HS-27A (cell line): ENCODE data around the gene ARHGEF10L.

Experiments used
- DNase-seq: peaks from one replicate; pipeline ENCODE4 v3.0.0-alpha.2; 2012; ENCODE audit warnings: low read depth, missing footprints

Gene ARHGEF10L

DNA sequence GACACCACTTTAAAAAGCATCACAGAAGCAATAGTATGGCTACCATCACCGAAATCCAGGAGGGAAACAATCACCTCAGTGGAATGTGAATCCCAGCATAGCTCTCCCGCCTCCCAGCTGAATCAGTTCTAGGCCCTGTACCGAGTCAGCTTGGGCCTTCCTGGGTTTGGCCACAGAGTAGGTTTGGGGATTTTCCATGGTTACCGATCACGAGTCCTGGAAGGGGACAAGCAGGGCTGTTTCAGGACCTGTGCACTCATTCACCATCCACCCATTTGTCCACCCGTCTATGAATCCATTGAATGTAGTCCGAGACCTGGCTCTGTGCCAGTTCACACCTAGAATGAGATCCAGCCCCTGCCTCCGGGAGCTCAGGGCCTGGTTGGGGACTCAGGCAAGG, 94.2 kb downstream of the ARHGEF10L start:
- peak; percentile 79 for DNase-seq

DNA sequence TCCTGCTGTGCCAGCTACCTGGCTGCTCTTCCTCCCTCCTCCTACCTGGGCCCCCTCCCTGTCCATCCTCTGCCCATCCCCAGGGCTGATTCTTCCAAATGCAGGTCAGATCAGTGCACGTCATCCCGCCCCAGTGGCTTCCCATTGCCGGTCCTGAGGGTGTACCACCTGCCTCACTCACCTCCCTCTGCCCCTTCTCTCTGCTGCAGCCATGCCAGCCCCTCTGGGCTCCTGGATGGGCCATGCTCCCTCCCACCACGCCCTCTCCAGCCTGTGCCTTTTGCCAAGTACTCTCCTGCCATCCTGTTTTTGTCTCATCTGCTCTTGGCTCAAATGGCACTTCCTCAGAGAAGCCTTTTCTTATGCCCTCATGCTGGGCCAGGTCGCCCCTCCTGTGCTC, 95.8 kb downstream of the ARHGEF10L start:
- DNase-seq: no peak

DNA sequence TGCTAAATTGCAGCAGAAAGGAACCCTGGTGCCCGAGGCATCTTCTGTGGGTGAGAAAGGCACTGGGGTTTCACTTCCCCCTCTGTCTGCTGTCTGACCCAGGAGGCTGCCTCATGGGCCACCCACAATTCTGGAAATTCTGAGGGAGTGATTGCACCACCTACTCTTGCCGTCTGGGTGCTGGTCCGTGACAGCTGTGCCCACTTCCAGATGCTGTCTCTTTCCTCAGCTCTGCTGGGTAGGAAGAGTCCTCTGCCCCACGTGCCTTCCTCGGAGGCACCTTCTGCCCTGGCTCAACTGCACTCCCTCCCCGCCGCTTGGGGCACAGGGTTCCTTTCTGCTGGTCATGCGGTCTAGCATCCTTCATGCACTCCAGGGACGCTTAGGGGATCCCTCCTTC, 96.3 kb downstream of the ARHGEF10L start:
- no peak for DNase-seq

DNA sequence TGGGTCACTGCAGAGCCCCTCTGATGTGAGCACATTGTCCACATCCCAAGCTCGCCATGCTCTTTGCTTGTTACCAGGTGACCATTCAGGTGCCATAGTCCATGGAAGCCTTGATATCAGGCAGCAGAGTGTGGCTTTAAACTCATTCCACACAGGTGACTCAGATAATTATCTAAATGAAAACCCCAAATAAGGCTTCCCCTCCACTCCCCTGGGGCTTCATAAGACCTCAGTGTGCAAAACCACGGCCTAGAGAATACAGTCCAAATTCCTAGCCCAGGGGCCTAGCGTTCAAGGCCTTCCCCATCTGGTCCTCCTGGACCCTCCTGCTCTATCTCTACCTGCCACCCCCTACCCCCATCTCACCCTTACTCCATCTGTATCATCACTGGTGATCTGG, 97.1 kb downstream of the ARHGEF10L start:
- DNase-seq: no peak

DNA sequence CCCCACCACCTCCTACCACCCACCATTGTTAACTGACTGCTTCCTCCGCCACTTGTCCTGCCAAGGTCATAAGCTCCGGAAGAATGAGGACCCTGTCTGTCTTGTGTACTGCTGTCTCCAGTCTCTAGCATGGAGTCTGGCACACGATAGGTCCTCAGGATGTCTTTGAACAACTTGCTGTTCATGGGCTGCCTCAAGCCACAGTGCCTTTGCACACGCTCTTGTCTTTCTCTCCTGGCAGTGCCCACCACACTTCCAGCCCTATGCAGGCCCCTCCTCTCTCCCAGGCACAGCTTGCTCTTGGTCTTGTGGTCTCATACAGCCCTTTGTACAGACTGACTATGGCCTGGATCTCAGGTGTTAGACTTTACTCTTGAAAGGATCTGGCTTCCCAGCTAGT, 97.6 kb downstream of the ARHGEF10L start:
- no peak for DNase-seq

DNA sequence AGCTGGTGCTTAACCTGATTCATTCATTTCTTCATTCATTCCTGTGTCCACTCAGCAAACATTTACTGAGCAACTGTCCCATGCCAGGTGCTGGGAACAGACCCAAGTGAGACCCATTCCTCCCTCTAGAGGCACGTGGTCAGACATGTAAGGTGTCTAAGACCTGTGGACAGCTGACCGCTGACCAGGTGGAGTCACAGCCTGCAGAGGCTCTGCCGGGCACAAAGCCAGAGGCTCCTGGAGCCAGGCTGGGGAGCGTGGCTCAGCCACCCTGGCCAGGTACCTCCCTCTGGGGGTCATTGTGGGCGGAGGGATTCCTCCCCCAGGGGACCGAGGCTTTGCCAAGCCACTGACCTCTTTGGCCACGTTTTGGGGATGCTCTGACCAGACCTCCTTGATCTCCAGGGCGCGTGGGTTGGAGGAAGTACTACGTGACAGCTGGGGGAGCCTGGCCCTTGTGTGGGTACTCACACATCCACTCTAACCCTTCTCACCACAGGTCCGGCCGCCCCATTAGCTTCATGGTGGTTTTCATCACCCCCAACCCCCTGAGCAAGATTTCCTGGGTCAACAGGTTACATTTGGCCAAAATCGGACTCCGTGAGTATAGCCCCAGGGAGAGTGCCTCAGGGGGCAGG, 100.3 kb downstream of the ARHGEF10L start:
- no peak for DNase-seq

DNA sequence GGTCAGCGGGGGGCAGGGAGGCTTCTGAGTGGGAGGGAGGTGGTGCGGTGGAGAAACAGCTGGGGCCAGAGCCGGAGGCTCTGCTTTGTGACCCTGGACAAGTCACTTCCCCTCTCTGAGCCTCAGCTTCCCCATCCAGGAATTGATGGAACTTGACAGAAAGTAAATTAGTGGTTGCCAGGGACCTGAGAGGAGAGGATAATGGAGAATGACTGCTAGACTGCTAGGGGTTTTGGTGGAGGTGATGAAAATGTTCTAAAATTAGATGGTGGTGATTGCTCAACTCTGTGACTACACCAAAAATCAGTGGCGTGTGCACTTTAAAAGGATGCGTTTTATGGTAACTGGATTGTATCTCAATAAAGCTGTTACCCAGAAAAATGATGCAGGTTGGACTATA, 100.9 kb downstream of the ARHGEF10L start:
- no peak for DNase-seq

DNA sequence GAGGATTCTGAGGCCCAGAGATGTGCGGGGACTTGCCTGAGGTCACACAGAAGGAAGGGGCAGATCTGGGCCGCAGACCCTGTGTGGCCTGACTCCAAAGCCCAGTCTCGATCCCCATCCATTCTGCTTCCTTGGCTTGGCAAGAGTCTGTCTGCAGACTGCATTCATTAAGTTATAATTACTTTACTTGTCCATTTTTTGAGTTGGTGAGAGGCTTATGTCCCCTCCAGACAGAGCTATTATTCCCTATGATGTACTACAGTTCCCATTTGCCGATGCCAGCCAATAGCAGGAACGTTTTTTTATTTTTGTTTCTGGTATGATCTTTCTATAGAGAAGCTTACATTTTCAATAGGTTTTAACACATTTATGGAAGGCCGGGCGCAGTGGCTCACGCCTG, 101.5 kb downstream of the ARHGEF10L start:
- no peak for DNase-seq

DNA sequence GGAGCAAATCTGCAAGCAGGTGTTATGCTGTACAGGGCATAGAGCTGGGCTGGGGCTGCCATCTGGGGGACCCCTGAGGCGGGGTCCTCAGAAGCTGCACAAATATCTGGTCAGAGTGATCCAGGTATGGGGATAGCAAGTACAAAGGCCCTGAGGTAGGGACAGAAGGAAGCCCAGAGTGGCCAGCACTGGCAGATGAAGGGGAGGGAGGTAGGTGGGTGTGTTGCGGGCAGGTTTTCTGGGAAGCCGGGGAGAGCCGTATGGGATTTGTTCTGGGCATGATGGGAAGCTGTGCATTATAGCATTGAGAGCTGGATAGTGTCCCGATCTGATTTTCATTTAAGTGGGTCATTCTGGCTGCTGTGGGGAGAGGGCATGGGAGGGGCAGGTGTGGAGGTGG, 102.7 kb downstream of the ARHGEF10L start:
- DNase-seq: no peak

DNA sequence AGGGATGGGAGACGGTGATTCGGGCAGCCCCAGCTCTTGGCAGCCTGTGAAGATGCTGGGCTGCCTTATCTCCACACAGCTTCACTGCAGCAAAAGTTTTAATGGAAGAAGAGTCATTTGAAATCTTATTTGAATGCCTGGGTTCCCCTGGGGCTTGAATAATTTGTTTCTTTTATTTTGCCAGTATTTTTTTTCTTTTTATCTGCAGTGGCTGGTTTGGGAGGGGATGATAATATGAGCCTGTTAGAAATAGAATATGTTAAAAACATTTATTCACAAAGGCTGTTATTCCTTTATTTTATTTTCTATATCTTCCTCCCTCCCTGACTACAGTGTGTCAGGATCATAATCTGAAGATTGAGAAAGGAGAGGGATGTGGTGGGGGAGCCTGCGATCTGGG, 103.4 kb downstream of the ARHGEF10L start:
- DNase-seq: no peak

DNA sequence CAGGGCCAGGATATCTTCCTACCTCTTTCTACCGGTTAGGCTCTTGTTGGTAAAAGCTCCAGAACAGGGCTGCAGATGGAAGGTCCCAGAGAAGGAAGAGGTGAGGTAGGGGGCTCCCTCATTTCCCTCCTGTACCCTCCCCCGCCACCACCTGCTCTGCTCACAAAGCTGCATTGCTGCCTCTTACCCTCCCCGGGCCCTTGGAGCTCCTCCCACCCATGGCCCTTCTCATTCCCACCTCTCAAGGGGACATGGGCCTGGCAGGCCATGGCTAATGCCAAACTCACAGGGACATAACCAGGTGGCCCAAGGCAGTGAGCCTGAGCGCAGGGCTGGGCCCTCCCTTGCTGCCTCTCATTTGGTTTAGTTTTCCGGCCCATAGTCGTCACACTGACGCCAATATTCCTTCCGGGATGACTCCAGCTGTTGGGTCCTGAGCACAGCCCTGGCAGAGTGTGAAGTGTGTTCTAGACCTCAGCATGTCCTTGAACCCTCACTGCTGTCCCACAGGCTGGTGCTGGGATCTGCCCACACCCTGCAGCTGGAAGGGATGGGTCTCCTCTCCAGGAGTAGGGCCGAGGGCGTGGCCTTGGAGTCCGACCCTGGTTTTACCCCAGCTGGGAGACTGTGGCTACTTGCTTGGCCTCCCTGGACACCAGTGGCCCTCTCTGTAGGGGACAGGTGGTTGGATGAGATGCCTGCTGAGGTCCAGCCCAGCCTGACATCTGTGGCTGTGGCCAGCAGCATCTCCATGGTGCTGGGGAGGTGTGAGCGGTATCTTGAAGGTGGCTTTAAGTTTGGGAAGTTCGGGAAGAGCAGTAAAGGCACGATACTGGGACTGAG, 104.6 kb downstream of the ARHGEF10L start:
- no peak for DNase-seq

DNA sequence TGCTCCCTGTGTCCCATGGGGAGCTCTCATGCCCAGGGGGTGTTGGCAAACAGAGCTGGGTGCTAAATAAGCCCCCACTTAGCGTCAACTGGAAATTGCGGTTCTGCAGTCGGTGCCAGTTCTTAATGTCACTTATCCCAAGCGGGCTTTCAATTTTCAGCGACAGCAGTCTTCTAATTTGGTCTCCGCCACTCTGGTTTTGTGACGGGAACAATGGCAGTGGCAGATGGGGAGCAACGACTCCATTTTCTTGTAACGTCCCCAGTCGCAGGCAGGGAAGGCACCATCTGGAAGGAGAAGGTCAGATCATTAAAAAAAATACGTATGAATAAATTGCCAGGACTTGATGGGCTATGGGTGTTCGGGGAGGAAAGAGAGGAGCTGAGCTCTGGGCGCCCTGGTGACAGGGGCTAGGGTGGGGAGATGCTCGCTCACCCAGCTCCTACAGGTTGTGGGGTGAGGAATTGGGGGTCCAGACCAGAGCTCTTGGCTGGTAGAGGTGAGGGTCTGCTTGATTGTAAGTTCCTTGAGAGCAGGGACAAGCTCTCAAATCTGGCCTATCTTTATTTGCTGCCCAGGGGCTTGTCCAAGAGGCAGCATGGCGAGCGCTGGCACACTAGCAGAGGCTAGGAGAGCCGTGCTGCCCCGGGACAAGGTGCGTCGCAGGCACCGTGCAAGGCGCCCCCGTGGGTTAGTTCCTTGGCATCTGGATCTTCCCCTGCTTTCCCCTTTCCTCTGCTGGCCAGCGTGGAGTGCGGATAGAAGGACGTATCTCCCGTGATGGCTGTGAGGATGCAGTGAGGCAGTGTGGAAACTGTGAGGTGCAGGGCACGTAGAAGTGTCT, 105.8 kb downstream of the ARHGEF10L start:
- DNase-seq: no peak

DNA sequence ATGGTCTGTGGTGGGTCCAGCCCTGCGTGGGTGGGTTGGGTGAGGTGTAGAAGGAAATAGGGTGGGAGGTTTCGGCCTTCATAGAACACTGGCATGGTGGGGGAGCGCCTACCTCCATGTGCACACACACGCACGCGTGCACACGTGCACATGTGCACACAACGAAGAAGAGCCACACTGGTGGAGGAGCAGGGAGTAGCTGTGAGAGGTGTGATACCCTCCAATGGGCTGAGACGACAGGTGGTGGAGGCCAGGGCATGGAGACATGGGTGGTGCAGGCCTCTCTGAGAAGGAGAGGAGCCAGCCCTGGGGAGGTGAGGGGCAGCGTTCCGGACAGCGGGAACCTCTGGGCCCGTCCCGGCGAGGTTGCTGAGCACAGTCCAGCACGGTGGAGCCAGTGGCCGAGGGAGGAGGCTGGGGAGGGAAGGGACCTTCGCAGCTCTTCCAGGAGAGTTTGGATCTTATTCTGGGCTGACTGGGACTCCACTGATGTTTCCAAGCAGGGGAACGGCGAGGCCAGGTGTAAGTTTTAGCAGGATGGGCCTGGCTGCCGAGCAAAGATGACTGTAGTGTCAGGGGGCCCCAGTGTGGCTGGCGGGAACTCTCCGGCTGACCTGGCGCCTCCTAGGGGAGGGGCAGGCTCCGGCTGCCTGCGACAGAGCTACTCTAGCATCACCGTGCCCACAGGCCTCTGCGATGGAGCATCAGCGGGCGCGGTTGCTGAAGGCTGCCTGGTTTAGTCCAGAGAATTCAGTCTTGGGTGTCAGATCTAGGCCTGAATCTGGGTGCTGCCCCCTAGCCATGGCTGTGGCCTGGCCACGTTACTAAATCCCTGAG, 107.2 kb downstream of the ARHGEF10L start:
- DNase-seq: no peak

DNA sequence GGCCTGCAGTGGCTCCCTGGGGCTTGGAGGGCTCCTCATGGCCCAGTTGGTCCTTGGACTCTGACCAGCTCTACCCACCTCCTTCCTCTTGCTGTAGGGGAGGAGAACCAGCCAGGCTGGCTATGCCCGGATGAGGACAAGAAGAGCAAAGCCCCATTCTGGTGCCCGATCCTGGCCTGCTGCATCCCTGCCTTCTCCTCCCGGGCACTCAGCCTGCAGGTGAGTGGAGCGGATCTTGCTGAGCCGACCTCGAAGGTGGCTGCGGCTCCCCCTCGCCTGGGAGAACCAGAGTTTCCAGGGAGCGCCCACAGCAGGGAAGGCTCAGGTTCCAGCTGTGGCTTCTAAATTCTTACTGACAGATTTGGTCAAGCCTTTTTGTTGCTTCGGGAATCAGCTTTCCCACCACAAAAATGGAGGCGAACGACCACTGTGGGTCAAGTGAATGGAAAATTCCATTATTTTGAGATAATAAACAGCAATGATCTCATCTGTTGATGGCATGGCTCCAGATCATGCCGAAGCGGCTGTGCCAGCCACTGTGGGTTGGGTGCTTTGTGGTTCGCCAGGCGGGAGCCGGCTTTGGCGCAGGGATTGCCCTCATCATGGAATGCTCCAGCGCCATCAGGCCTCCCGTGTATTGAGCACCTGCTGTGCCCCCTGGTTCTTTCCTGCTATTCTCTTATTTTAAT, 109.1 kb downstream of the ARHGEF10L start:
- no peak for DNase-seq

DNA sequence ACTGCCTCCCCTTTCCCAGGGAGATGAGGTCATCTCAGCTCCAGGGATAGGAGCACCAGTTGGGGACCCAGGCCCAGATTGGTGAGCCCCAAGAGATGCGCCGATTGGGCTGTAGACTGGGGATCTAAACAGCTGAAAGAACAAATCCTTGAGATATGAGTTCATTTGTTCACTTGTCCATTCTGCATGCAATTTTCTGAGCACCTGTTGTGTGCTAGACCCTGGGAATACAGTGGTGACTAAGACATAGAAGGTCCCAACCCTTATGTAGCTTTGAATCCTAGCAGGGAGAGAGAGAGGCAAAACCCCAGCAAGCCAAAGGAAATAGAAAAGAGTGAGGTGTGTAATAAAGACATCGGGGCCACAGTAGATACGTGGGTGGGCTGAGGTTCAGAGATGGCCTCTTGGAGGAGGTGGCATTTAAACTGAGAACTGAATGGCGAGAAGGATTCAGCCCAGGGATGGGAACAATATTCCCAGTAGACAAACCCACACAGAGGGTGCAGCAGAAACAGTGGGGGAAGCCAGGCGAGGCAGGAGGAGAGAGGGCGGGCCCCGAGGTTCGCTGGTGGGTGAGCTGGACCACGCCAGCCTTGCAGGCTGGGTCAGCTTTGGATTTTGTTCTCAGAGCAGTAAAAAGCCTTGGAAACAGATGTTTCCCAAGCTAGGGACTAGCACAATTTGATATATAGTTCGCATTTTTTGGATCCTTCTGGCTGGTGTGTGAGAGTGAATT, 110.0 kb downstream of the ARHGEF10L start:
- DNase-seq: no peak

DNA sequence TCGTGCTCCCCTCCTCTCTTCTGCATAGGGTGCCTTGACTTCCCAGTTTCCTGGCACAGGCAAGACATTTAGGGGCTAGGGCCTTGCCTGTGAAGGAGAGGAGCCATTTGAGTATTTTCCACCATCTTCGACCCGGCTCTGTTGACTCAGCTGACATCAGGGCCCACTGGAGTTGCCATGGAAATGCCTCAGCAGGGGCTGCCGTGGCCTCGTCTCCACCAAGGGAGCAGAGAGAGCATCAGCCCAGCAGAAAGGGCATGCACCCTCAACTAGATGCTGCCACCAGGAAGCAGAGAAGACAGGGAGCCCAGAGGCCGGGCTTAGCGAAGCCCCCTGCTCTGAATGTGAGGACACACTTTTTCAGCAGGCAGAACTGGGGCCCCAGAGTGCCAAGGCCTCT, 113.8 kb downstream of the ARHGEF10L start:
- no peak for DNase-seq

DNA sequence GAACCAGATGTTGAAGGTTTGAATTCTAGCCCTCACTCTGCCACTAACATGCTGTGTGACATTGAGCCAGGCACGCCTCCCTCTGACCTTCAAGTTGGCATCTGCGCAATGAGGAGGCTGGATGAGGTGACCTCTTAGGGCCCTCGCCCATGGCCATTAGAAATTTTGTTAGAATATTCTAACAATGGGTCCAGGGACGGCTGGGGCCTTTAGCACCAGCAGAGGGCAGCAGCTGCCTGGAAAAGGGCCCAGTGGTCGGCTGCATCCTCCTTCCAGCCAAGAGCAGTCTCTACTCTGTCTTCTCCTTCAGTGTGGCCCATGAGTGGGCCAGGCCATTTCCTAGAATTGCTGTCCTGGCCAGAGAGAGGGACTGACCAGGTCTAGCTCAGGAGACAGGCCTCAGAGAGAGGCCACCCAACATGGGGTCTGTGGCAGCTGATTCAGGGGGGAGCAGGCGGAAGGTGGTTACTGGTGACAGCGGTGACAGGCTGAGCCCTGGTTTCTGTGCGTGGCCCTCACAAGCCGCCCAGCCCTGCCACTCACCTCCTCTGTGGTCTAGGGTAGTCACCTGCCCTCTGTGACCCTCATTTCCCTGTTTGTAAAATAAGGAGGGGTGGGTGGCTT, 114.3 kb downstream of the ARHGEF10L start:
- no peak for DNase-seq

DNA sequence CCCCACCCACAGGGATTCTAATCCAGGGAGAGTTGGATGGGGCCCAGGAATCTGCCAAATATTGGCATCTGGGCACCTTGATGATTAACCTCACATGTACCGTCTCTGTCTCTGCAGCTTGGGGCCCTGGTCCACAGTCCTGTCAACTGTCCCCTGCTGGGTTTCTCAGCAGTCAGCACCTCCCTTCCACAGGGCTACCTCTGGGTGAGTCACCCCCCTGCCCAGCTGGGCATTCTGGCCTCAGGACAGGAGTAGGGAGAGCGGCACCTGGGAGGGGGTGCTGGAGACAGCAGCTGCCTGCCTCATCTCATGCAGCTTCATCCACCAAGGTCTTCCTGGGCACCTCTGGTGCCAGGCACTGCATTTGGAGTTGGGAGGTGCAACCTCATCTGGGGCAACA, 115.0 kb downstream of the ARHGEF10L start:
- no peak for DNase-seq

DNA sequence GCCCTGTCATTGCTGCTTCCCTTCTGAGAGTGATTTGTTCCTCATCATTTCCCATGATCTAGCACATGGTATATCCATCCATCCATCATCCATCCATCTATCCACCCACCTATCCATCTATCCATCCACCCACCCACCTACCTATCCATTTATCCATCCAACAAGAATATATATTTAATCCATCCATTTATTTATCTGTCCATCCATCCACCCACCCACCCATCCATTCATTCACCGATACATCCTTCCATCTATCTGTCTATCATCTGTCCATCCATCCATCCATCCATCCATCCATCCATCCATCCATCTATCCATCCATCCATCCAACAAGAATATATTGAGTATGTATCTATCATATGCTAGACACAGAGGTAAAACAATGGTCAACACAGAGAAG, 115.7 kb downstream of the ARHGEF10L start:
- no peak for DNase-seq

DNA sequence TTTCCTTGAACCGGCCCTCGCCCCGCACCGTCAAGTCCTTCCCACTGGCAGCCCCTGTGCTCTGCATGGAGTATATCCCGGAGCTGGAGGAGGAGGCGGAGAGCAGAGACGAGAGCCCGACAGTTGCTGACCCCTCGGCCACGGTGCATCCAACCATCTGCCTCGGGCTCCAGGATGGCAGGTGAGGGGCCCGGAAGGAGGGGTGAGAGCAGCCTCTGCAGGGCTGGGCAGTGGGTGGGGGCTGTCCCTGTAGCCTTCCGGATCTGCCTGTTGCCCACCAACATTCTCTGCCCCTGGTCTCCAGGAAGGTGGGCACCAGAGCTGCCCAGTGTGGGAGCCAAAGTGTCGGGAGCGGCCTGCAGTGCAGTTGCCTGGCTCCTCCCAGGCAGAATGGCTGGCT, 116.4 kb downstream of the ARHGEF10L start:
- DNase-seq: no peak
